H1 (cell line): ENCODE measurements around the gene MAPK13. TPM values are rescaled to one million over a fixed set of nuclear protein-coding genes. Genes with fewer than 3 reads are reported as not detected.

Source experiments
- CTCF ChIA-PET: fragments of 300-600 bp; sonication (Branson Sonifier 250); formaldehyde crosslinking; loops from one replicate; lab custom pipeline; 2021; ENCODE audit not compliant: partially characterized antibody; lab: Charles Lee
- POLR2A ChIA-PET: fragments of 300-600 bp; sonication (Branson Sonifier 250); formaldehyde crosslinking; loops from one replicate; lab custom pipeline; 2021; ENCODE audit warnings: inconsistent platforms; ENCODE audit not compliant: partially characterized antibody; lab: Charles Lee
- DNase-seq, 2 experiments: peaks; one replicate each; pipeline versions ENCODE4 v3.0.0 to v3.0.0-alpha.2; 2010 to 2022; ENCODE audit warnings: low spot score in 2 of 2, low read depth in 1 of 2, mixed read lengths in 1 of 2
- FAIRE-seq: peaks from 2 replicates; lab custom pipeline; 2011; peaks lifted over from hg19 to GRCh38; lab: Jason Lieb, UNC
- H2AFZ ChIP-seq: 2 replicates; pipeline ENCODE4 v1.8.1; 2012; ENCODE audit warnings: low read length, inconsistent platforms
- H2AK5ac ChIP-seq: 2 replicates; pipeline ENCODE4 v1.6.1; 2013; ENCODE audit warnings: low read depth, low read length
- H2BK120ac ChIP-seq: replicated peaks from 2 replicates; pipeline ENCODE3; 2013; ENCODE audit warnings: low read depth, low read length, inconsistent platforms
- H2BK12ac ChIP-seq: 2 replicates; pipeline ENCODE4 v1.6.1; 2013; ENCODE audit warnings: low read depth, low read length
- H2BK15ac ChIP-seq: 2 replicates; pipeline ENCODE4 v1.6.1; 2013; ENCODE audit warnings: low read length
- H2BK20ac ChIP-seq: 2 replicates; pipeline ENCODE4 v1.6.1; 2013; ENCODE audit warnings: low read length
- H2BK5ac ChIP-seq: 2 replicates; pipeline ENCODE4 v1.6.1; 2013; ENCODE audit warnings: low read depth, low read length
- H3K14ac ChIP-seq: 2 replicates; pipeline ENCODE4 v1.6.1; 2013; ENCODE audit warnings: inconsistent platforms; ENCODE audit not compliant: insufficient read length
- H3K18ac ChIP-seq: 2 replicates; pipeline ENCODE4 v1.6.1; 2013; ENCODE audit warnings: low read length; ENCODE audit errors: extremely low read depth
- H3K23ac ChIP-seq: 2 replicates; pipeline ENCODE4 v1.6.1; 2013; ENCODE audit warnings: inconsistent platforms; ENCODE audit not compliant: insufficient read length
- H3K23me2 ChIP-seq: 2 replicates; pipeline ENCODE4 v1.6.1; 2013; ENCODE audit warnings: low read depth, low read length
- H3K27ac ChIP-seq: 2 replicates; pipeline ENCODE4 v1.6.1; 2011; ENCODE audit warnings: low read depth, low read length, inconsistent platforms
- H3K27me3 ChIP-seq, 4 experiments: replicated peaks in 1 of 4; 1 replicate in 1 of 4; 2 replicates in 3 of 4; pipeline versions ENCODE4 v1.6.1 to v1.8.1; 2011 to 2013; ENCODE audit warnings: low read length in 3 of 4, mild to moderate bottlenecking in 3 of 4, inconsistent platforms in 2 of 4, mixed read lengths in 2 of 4, moderate library complexity in 1 of 4; ENCODE audit not compliant: control insufficient read depth in 3 of 4, insufficient read depth in 3 of 4; ENCODE audit errors: extremely low read depth in 1 of 4
- H3K36me3 ChIP-seq, 4 experiments: 2 replicates each; pipeline versions ENCODE4 v1.6.1 to v1.8.1; 2011 to 2013; ENCODE audit warnings: mild to moderate bottlenecking in 4 of 4, low read length in 3 of 4, moderate library complexity in 2 of 4, control low read depth in 1 of 4, inconsistent platforms in 1 of 4; ENCODE audit not compliant: insufficient read depth in 4 of 4, control insufficient read depth in 2 of 4
- H3K4ac ChIP-seq: replicated peaks from 2 replicates; pipeline ENCODE3; 2013; ENCODE audit warnings: low read length, low read depth, mixed read lengths, inconsistent platforms; ENCODE audit not compliant: insufficient read length
- H3K4me1 ChIP-seq, 4 experiments: replicated peaks in 1 of 4; 1 replicate in 1 of 4; 2 replicates in 3 of 4; pipeline versions ENCODE4 v1.6.1 to v1.8.1; 2011 to 2013; ENCODE audit warnings: low read length in 3 of 4, inconsistent platforms in 2 of 4, mixed read lengths in 1 of 4; ENCODE audit not compliant: insufficient read depth in 4 of 4, control insufficient read depth in 3 of 4
- H3K4me2 ChIP-seq, 2 experiments: 2 replicates each; pipeline versions ENCODE4 v1.6.1 to v1.8.1; 2011 to 2013; ENCODE audit warnings: low read depth in 2 of 2, low read length in 2 of 2, control low read depth in 1 of 2, inconsistent platforms in 1 of 2, mild to moderate bottlenecking in 1 of 2; ENCODE audit not compliant: insufficient read depth in 1 of 2
- H3K4me3 ChIP-seq, 4 experiments: fragments of 200-600, 300-600 bp in 1 of 4; sonication (generic), shearing (Covaris generic), sonication (Bioruptor Twin) in 1 of 4; 2 replicates each; pipeline versions ENCODE4 v1.5.1 to v1.8.1; 2011 to 2016; ENCODE audit warnings: low read length in 4 of 4, low read depth in 3 of 4, control low read depth in 2 of 4, inconsistent platforms in 2 of 4, mild to moderate bottlenecking in 2 of 4, mixed read lengths in 1 of 4, moderate library complexity in 1 of 4; ENCODE audit not compliant: insufficient read depth in 2 of 4; ENCODE audit errors: extremely low read depth in 1 of 4
- H3K56ac ChIP-seq: replicated peaks from 2 replicates; pipeline ENCODE3; 2013; ENCODE audit warnings: low read depth, mild to moderate bottlenecking, mixed read lengths, low read length, inconsistent platforms; ENCODE audit not compliant: insufficient read length
- H3K79me1 ChIP-seq: 2 replicates; pipeline ENCODE4 v1.6.1; 2013; ENCODE audit warnings: low read depth, low read length, control low read depth
- H3K79me2 ChIP-seq, 2 experiments: 2 replicates each; pipeline versions ENCODE4 v1.6.1 to v1.8.1; 2012 to 2013; ENCODE audit warnings: low read length in 2 of 2, mild to moderate bottlenecking in 2 of 2, inconsistent platforms in 1 of 2; ENCODE audit not compliant: insufficient read depth in 2 of 2, control insufficient read depth in 1 of 2
- H3K9ac ChIP-seq, 4 experiments: replicated peaks in 1 of 4; 1 replicate in 1 of 4; 2 replicates in 3 of 4; pipeline versions ENCODE4 v1.6.1 to v1.8.1; 2011 to 2013; ENCODE audit warnings: low read depth in 3 of 4, low read length in 3 of 4, control low read depth in 2 of 4, mild to moderate bottlenecking in 2 of 4, moderate library complexity in 2 of 4, inconsistent platforms in 1 of 4; ENCODE audit errors: extremely low read depth in 1 of 4
- H3K9me3 ChIP-seq, 2 experiments: 2 replicates each; pipeline versions ENCODE4 v1.6.1 to v1.8.1; 2012 to 2013; ENCODE audit warnings: mild to moderate bottlenecking in 2 of 2, moderate library complexity in 2 of 2, control low read depth in 1 of 2, inconsistent platforms in 1 of 2, low read depth in 1 of 2, low read length in 1 of 2, mixed read lengths in 1 of 2; ENCODE audit not compliant: insufficient read depth in 2 of 2
- H4K20me1 ChIP-seq, 2 experiments: replicated peaks in 1 of 2; 2 replicates each; pipeline versions ENCODE3 to v1.8.1; 2011 to 2013; ENCODE audit warnings: inconsistent platforms in 2 of 2, low read length in 2 of 2, mild to moderate bottlenecking in 1 of 2; ENCODE audit not compliant: insufficient read depth in 2 of 2, control insufficient read depth in 1 of 2
- H4K5ac ChIP-seq: 2 replicates; pipeline ENCODE4 v1.6.1; 2013; ENCODE audit warnings: low read length, low read depth, mixed read lengths, inconsistent platforms; ENCODE audit not compliant: insufficient read length
- H4K8ac ChIP-seq: 2 replicates; pipeline ENCODE4 v1.8.0; 2013; ENCODE audit warnings: mild to moderate bottlenecking, moderate library complexity, low read length, inconsistent platforms; ENCODE audit not compliant: insufficient read depth; ENCODE audit errors: extremely low read depth
- H4K91ac ChIP-seq: replicated peaks from 2 replicates; pipeline ENCODE3; 2013; ENCODE audit warnings: low read length, mixed read lengths, inconsistent platforms; ENCODE audit not compliant: insufficient read length
- RAD21 ChIP-seq, 2 experiments: IDR thresholded peaks in 1 of 2; conservative IDR thresholded peaks in 1 of 2; 2 replicates each; pipeline ENCODE4 v1.6.1; 2011; ENCODE audit warnings: low read depth in 2 of 2, low read length in 2 of 2, improper control_type of control experiment in 1 of 2, inconsistent platforms in 1 of 2, mild to moderate bottlenecking in 1 of 2, moderate library complexity in 1 of 2
- YY1 ChIP-seq: IDR thresholded peaks from 2 replicates; pipeline ENCODE4 v1.6.1; 2011; ENCODE audit warnings: low read depth, mild to moderate bottlenecking, low read length
- WGBS, 2 experiments: shearing (Covaris generic) in 1 of 2; methylation state at CpG; one replicate each; pipeline versions ENCODE4 v1.1.6 to v1.1.7; 2013 to 2015; ENCODE audit warnings: low lambda C conversion rate in 2 of 2, mixed read lengths in 2 of 2, inconsistent platforms in 1 of 2, low coverage in 1 of 2, missing lambda C conversion rate in 1 of 2; ENCODE audit not compliant: insufficient replicate concordance in 2 of 2, insufficient coverage in 1 of 2, insufficient read length in 1 of 2; ENCODE audit errors: extremely low coverage in 1 of 2, missing lambda C conversion rate in 1 of 2; 5-methylcytosine and 5-hydroxymethylcytosine counted together
- polyA plus RNA-seq, 7 experiments: library from polyadenylated mRNA; depleted of rRNA in 3 of 7; stranded (reverse) in 5 of 7; unstranded in 2 of 7; fragments of >200 nt in 5 of 7; fragments of 200-250 nt in 2 of 7; gene quantifications; 1 replicate in 5 of 7; 2 replicates in 1 of 7; 4 replicates in 1 of 7; pipeline versions ENCODE4 v1.2.1 to v1.2.3, GENCODE V29; 2011 to 2013; ENCODE audit warnings: missing spikeins in 2 of 7, mixed read lengths in 2 of 7
- total RNA-seq: library from RNA; stranded (reverse); fragmentation: NEBNext Ultra II Directional; extraction: Animal tissue kit (Norgen Biotek cat#: 25700); gene quantifications from 2 replicates; pipeline ENCODE4 v1.2.1, GENCODE V29; 2021

The MAPK13 gene
- total and polyA plus RNA-seq, 2 of the 8 experiments (the other 6 are each of a cell fraction or from before 2014, with no cell fraction given): 10.1 to 14.1 TPM

GRCh38 chr6:36122495-36123269 lies 7.6 kb upstream of the MAPK13 start:
- Histone ChIP-seq H3K4me3 (no peak overlapping the region), H3K36me3 (no peaks in the 10 kb centered on the region), H2BK15ac (no peak overlapping the region), H4K20me1 (peaks cover 0 to 2% of the 10 kb centered on the region in 2 experiments), H3K27ac (no peak overlapping the region), H2BK20ac (peak overlapping the region; percentile 51; the same call in 1 of the 2 replicates), H3K18ac (no peak overlapping the region), H3K4me1 (peaks cover 4 to 7% (median 6%) of the 10 kb centered on the region in 4 experiments; a peak in 6 of 7 replicates), H4K5ac (no peak overlapping the region), H2AFZ (no peak overlapping the region), H4K91ac (no peak overlapping the region), H3K23me2 (no peaks in the 10 kb centered on the region; the same call in 1 of the 2 replicates), H3K4ac (no peak overlapping the region), H3K79me1 (no peaks in the 10 kb centered on the region), H3K79me2 (no peaks in the 10 kb centered on the region), H3K4me2 (no peak overlapping the region), H2BK120ac (no peak overlapping the region), H2BK12ac (peak overlapping the region; percentile 69; the same call in 1 of the 2 replicates), H3K56ac (no peak overlapping the region), H3K9ac (no peak overlapping the region), H2BK5ac (peak overlapping the region; percentile 21; the same call in 1 of the 2 replicates), H3K14ac (no peak overlapping the region), H4K8ac (no peak overlapping the region), H3K27me3 (no peaks in the 10 kb centered on the region), H3K9me3 (no peaks in the 10 kb centered on the region), H2AK5ac (no peak overlapping the region), H3K23ac (no peak overlapping the region)
- ChIA-PET CTCF (interaction anchor here (0.6 to 2.7 kb wide), 11 partner anchors 9 to 218 kb away, joined by 3 to 19 read pairs (median 4); no protein-coding TSS in a partner anchor), POLR2A (interaction anchor here (0.6 to 1.5 kb wide), 5 partner anchors 11 to 210 kb away, joined by 3 to 6 read pairs (median 4); no protein-coding TSS in a partner anchor)
- DNase-seq (no peak), FAIRE-seq (no peak)
- no peak for TF ChIP-seq RAD21 (IDR thresholded peaks at IDR 0.05 in 1 of 2, conservative IDR thresholded peaks at IDR 0.05 in 1 of 2; ENCODE audit: low read depth in 2 of 2, low read length in 2 of 2)
- no peak for TF ChIP-seq YY1
- 89% methylated on average over 11 of the region's 11 CpGs; no CpG with 5 or more reads in 1 of the 2 experiments for WGBS, 2 experiments
